ENCODE results near the gene ALPI.
A peak's percentile ranks its signal among the peaks of the same experiment; 100 is the strongest.
"Not testable (repeated sequence)": the region's sequence is repeated elsewhere in the genome, so short reads cannot be mapped to it uniquely, and the experiment has no call there.

Gene ALPI

GRCh38 chr2:232421189-232421785, 34.7 kb upstream of the ALPI start:
- no peak for DNase-seq

DNA sequence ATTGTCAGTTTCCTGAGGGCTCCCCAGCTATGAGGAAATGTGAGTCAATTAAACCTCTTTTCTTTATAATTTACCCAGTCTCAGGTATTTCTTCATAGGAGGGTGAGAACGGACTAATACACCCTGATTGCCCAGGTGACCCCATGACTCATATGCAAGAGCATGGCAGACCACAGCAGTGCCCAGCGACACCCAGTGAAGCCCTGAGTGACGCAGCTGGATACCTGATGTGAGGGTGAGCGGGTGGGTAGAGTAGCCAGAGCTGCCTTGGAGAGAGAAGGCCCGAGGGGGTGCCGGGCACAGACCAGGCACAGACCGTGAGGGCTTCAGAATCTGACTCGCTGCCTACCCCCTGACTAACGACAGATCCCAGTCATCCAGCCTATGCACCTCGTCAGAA, 33.9 kb upstream of the ALPI start:
- DNase-seq = no peak

DNA sequence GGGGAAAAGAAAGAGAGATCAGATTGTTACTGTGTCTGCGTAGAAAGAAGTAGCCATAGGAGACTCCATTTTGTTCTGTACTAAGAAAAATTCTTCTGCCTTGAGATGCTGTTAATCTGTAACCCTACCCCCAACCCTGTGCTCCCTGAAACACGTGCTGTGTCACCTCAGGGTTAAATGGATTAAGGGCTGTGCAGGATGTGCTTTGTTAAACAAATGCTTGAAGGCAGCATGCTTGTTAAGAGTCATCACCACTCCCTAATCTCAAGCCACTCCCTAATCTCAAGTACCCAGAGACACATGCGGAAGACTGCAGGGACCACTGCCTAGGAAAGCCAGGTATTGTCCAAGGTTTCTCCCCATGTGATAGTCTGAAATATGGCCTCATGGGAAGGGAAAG, 33.0 kb upstream of the ALPI start:
- not testable (repeated sequence) for DNase-seq

GRCh38 chr2:232423407-232423806, 32.5 kb upstream of the ALPI start:
- not testable (repeated sequence) for DNase-seq

DNA sequence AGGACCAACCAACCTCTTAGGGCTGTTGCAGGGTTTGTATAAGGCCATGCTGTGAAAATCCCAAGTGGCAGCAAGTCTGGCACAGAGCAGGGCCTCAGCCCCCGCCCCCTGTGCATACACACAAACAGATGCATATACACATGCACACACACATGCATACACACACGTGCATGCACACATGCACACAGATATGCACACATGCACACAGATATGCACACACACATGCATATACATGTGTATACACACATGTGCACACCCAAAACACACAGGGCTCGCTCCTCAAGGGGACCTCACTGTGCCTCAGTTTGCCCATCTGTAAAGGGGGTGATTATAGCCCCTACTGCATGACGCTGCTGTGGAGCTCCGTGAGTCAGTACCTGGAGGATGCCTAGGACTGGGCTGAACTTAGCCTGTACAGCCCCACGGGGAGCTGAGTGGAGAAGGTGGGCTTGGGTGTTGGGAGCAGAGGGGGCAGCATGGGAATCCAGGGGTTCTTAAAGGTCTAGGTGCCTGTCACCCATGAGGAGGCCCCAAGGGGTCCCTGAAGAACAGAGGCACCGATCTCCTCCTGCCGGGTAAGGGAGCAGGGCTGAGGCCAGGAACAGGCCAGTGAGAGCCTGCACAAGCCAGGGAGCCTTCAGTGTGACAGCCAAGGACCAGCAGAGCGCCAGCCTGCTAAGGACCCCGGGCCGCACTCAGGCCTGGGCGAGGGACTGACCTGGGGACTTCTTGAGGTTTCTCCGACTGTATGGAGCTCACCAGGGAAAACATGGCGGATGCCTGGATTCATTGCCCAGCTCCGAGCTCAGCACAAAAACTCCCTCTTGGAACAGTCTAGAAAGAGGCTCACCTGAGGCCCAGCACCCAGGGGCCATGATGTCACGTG, 24.0 kb upstream of the ALPI start:
- no peak for DNase-seq

DNA sequence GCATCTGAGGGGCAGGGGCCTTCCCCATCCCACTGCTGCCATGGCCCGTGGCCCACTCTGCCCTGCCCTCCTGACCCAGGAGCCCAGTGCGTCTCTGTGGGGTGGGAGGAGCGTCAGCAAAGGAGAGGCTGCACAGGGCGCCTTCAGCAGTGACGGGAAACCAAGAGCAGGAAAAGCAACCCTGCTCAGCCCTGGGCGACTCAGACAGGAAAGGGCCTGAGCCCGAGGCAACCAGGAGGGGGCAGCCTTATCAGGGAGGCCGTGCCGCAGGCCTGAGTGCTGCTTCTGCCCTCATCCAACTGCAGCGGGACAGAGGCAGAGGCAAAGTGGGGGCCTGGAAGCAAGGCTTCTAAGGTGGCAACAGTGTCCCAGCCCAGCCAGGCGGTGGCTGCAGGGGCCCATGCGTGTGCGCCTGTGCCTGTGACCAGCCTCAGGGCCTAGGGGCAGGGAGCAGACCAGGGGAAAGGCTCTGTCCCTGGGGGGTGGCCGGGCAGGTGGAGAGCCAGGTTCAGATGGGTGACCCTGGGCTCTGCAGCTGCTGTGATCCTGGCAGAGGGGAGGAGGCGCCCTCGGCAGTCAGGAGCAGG, 23.3 kb upstream of the ALPI start:
- no peak for DNase-seq

- DNase-seq = not testable (repeated sequence)
These were observed 22.3 kb upstream of the ALPI start for GRCh38 chr2:232433622-232434021.

- DNase-seq = no peak
These were observed 21.9 kb upstream of the ALPI start for GRCh38 chr2:232434091-232434490.

DNA sequence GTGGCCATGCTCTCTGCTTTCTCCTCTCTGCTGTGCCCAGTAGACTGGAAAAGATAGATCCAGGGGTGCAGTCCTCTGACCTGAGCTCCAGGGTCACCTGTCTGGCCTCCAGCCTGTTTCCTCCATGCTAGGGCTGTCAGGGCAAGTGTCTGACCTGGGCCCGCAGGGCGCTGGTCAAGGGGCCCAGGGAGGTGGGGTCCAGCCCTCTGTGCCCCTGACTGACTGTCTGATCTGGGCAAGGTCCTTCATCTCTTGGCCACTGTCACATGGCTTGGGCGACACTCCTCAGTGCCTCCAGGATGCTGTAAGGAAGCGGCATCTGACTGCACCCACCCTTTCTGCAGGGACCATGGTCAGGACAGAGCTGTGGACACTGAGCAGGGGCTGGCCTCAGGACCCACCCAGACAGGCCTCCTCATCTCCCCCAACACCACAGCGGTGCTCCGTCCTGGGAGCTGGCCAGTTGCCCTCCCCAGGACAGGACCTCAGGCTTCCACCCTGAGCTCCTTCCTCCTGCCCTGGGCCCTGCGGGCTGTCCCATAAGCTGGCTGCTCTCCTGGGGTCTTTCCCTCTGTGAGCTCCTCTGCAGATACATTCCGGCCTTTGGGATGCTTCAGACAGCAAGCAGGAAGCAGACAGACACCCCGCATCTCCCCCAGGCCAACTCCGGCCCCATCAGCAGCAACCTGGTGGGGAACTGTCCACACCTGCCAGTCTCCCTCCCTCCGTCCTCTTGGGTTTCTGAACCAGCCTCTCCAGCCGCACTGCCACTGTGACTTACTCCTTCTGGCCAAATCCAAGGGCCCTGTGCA, 21.2 kb upstream of the ALPI start:
- DNase-seq = no peak

- DNase-seq = no peak
These were observed 20.6 kb upstream of the ALPI start for GRCh38 chr2:232435375-232435648.

GRCh38 chr2:232435805-232436204, 20.1 kb upstream of the ALPI start:
- no peak for DNase-seq

DNA sequence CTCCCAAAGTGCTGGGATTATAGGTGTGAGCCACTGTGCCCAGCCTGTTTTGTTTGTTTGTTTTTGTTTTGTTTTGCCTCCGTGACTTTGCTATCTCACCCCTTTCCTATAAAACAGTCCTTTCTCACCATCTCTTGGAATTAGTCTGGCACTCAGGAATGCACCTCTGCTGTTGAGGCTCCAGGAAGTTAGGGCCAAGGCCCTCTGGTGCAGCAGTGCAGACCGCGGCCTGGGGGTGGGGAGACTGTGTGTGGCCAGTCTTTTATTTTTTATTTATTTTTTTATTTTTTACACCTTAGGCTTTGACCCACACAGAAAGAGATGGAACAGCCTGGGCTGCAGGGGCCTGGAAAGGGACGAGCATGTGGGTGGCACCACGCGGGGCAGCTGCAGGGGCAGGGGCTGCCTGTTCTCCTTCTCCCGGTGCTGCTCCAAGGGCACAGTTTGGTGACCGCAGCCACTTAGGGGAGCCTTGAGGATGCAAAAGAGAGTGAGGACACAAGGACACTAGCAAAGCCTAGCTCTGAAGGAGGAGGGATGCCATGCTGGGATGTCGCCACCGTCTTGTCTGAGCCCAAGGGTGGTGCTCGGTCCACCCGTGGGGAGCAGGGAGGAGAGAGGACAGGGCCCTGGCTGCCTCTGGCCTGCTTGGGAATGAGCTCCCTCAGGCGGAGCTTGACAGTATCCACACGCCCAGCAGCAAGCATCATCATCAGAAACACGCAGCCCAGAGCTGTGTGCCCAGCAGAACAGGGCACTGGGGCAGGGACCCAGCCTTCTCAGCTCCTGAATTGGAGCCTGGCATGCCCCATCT, 19.4 kb upstream of the ALPI start:
- DNase-seq = no peak

- DNase-seq = no peak
These were observed 18.8 kb upstream of the ALPI start for GRCh38 chr2:232437195-232437571.

DNA sequence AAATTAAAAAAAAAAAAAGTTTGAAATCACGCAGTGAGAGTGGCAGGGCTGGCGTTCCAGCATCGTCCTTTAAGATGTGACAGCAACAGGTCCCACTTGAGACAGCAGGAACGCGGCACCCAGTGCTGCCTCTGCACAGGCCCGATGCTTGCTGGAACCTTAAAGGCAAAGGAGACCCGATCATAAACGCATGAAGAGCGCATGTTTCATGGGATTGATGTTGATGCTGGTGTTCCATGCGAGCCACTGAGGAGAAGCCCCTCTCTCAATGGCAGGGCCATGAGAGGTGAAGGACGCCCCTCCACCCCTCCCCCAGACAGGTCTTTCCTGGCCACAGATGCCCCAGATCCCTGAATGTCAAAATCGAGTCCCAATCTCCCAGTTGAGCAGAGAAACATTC, 17.9 kb upstream of the ALPI start:
- no peak for DNase-seq

GRCh38 chr2:232438951-232439757, 16.8 kb upstream of the ALPI start:
- DNase-seq = peak; percentile 16

DNA sequence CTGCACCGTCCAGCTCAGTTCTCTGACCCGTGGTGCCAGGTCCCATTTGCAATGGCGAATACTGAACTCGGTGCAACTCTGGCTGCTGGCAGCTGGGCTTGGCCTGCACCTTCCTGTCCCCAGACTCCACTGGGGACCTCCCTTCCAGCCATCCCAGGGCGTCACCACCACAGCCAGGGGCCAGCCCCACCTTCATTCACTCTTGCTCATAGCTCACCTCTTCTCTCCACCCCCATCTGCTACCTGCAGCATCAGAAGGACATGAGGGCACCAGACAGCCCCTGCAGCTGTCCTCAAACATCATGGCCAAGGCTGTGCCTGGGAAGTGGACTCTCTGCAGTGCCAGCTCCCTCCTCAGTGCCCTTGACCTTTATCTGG, 16.2 kb upstream of the ALPI start:
- DNase-seq = no peak

- peak; percentile 86 for DNase-seq
These were observed 15.5 kb upstream of the ALPI start for GRCh38 chr2:232440220-232441018.

GRCh38 chr2:232441147-232441651, 14.8 kb upstream of the ALPI start:
- DNase-seq = no peak

GRCh38 chr2:232441922-232442321, 14.0 kb upstream of the ALPI start:
- not testable (repeated sequence) for DNase-seq

DNA sequence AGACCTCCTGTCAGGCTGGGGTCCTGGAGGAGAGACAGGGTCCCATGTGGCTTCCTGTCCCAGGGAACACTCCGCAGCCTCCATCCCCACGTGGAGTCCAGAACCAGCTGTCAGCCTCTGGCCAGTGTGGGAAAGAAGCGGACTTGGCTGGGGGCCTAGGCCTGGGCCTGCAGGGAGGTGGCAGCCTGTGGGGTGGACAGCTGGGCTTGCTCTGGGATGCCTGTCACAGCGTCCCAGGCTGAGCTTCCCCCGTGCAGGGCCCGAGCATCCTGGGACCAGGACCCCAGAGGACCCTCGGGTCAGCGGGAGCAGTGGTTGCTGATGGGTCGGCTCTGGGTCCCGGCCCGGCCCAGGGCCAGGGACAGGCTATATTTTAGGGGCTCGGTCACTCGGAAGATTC, 13.5 kb upstream of the ALPI start:
- DNase-seq = not testable (repeated sequence)

GRCh38 chr2:232443047-232443446, 12.9 kb upstream of the ALPI start:
- not testable (repeated sequence) for DNase-seq
